Fibroblast of upper back skin (primary cell): ENCODE data around the gene GSTT2.
"Not testable (repeated sequence)": the region's sequence is repeated elsewhere in the genome, so short reads cannot be mapped to it uniquely, and the experiment has no call there.

Experiments
- DNase-seq: peaks from one replicate; pipeline ENCODE4 v3.0.0-alpha.2; 2013

GSTT2 gene

DNA sequence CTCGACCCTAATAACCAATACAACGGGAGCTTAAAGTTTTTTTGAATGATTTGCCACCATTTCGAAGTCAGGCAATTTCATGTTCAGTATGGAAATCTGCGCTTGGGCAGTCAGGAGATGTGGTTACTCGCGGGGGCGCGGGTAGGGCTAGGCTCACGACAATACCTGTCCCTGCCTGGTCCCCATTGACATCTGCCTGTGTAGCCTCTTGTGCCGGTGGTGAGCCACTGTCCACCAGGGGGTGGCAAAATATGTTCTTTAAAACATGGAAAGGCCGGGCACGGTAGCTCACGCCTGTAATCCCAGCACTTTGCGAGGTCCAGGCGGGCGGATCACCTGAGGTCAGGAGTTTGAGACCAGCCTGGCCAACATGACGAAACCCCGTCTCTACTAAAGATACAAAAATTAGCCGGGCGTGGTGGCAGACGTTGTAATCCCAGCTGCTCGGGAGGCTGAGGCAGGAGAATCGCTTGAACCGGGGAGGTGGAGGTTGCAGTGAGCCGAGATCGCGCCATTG is 5.0 kb upstream of the GSTT2 start:
- DNase-seq = not testable (repeated sequence)

- not testable (repeated sequence) for DNase-seq
Observed at GRCh38 chr22:23977304-23977703, 2.6 kb upstream of the GSTT2 start.

- not testable (repeated sequence) for DNase-seq
Observed at GRCh38 chr22:23980567-23980966, 633 bp downstream of the GSTT2 start.

GRCh38 chr22:23984430-23984829 is 4.5 kb downstream of the GSTT2 start:
- DNase-seq = peak; percentile 34

DNA sequence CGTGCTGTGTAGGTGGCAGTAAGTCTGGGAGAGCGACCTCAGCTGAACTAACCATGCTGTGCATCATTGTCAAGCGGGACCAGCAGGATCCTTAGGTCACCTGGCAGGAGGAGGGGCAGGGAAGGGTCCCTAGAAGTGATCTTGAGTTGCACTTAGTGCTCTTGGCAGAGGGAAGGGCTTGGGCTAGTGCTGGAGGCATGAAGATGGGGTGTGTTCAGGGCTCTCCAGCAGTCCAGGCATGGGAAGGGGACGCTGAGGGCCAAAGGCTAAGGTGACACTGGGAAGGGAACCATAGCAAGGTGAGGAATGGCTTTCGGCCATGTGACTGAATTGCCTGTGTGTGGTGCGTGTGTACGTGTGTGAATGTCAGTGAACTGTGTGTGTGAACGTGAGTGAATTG is 6.2 kb downstream of the GSTT2 start:
- not testable (repeated sequence) for DNase-seq

DNA sequence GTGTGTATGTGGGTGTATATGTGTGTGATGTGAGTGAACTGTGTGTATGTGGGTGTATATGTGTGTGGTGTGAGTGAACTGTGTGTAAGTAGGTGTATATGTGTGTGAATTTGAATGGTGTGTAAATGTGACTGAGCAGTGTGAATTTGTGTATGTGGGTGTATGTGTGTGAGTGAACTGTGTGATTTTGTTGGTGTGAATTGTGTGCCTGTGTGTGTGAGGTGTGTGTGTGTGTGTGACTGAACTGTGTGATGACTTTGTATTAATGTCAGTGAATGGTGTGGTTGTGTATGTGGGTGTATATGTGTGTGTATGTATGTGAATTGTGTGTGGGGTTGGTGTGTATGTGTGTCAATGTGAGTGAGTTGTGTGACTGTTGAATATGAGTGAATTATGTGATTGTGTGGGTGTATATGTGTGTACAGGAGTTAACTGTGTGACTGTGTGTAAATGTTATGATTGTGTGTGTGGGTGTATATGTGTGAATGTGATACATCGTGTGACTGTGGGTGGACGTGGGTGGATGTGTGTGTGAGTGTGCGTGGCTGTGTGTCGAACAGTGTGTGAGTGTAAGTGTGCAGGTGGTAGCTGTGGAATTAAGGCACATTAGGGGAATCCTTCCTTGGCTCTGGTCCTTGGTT is 6.7 kb downstream of the GSTT2 start:
- not testable (repeated sequence) for DNase-seq

GRCh38 chr22:23989583-23990244 is 9.8 kb downstream of the GSTT2 start:
- DNase-seq = not testable (repeated sequence)

- DNase-seq = not testable (repeated sequence)
Observed at GRCh38 chr22:23993080-23993479, 13.1 kb downstream of the GSTT2 start.

DNA sequence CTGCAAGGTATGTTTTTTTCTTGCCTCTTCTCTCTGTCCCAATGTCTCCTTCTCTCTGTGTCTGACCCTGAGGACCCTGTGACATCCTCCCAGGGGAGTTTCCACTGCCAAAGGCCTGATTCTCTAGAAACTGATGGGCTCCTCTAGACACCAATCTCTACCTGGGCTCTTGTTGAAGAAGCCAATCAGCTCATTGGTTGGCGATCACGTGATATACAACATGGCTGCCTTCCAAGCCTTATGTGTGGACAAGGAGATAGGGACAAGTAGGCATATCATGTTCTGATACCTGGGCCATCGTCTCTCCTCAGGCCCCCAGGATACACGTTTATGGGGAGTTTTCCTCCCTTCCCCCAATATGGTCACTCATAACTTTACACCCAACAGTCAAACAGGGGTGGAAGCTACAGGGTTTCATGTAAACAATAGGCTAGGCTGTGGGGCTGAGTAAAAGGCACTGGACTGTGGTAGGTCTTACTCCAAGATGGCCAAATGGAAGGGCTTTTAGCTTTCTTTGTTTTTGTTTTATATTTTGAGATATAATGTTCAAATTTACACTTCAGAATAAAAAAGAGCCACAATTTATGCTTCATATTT is 13.7 kb downstream of the GSTT2 start:
- DNase-seq = not testable (repeated sequence)

DNA sequence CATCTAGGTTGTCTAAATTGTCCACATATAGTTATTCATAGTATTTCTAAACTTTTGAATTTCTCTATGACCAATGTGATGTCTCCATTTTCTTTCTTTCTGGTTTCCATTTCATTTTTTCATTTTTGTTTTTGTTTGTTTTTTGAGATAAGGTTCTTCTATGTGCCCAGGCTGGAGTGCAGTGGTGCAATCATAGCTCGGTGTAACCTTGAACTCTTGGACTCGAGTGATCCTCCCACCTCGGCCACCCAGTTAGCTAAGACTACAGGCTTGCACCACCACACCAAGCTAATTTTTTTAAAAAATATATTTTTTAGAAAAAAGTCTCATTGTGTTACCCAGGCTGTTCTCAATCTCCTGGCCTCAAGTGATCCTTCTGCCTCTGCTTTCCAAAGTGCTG is 17.2 kb downstream of the GSTT2 start:
- DNase-seq = no peak

- DNase-seq = not testable (repeated sequence)
Observed at GRCh38 chr22:23999779-24000178, 19.8 kb downstream of the GSTT2 start.

GRCh38 chr22:24001314-24001713 is 21.4 kb downstream of the GSTT2 start:
- DNase-seq = no peak

DNA sequence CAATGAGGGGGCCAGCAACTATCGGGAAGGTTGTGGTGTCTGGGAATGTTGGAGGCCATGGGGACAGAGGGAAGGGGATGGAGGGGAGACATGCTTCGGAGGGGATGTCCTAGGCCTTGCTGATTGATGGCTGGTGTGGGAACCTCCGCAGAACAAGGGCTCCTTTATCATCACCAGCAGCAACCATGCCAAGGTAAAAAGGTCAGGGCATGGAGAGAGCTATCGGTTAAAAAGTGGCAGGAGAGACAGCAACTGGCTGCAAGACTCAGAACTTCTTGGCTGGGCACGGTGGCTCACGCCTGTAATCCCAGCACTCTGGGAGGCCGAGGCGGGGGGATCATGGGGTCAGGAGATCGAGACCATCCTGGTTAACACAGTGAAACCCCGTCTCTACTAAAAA is 22.3 kb downstream of the GSTT2 start:
- no peak for DNase-seq

DNA sequence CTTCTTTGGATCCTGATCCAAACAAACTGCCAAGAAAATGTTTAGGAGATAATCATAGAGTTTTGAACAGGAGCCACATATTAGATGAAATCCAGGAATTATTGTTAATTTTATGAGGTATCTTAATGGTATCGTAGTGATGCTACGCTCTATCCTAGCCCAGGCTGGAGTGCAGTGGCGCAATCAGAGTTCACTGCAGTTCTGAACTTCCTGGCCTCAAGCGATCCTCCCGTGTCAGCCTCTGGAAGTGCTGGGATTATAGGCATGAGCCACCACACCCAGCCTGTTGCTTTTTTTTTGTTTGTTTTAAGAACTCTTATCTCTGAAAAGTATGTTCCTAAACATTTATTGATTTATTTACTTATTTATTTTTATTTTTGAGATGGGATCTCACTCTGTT is 22.9 kb downstream of the GSTT2 start:
- DNase-seq = no peak

DNA sequence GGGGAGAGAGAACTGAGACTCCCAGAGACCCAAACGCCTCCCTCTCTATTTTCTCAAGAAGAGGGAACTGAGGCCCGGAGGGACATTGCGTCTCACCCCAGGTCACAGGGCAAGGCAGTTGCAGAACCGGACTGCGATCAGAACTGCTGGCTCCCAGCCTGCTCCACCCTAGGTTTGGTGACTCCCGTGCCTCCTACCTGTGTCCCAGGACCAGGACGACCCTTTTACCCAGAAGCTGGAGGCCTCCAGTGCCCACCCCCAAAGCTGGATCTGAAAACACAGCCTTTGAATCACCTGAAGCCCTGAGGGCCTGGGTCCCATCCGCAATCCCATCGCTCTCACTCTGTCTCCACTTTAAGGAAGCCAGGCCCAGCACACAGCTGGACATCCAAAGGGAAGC is 24.0 kb downstream of the GSTT2 start:
- DNase-seq = no peak

- no peak for DNase-seq
Observed at GRCh38 chr22:24005201-24005600, 25.3 kb downstream of the GSTT2 start, which contains the start of gene GSTT4. TSS of gene GSTT4 (minus strand) at chr22:24005453. CDS start at chr22:24005356, 97 bp downstream.

DNA sequence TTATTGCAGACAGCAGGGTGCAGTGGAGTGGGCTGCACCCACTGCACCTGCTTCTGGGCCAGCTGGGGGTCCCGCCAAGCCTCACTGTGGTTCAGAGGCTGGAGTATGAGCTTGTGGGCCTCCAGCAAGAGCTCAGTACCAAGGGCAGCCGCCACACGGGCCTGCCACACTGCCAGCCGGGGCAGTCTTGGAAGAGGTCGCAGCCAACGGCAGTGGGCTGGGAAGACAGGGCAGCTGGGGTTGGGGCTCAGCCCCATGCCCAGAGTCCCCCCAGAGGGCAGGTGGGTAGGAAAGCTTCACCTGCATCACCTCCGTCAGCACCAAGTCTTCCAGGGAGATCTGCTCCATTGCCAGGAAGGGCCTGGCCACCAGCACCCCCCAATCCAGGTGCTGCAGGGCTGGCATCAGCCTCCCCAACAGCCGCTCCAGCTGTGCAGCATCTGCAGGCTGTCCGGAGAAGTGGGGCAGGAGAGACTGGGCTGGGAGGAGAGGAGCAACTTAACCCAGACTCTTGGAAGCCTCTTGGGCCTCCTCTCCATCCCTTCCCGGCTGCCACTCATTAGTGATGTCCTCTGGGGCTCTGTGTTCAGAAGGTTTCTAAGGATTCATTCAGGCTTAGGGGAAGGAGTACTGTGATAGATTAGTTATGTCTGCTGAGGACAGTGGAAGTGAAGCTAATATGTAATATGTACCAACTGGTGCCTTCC is 26.4 kb downstream of the GSTT2 start:
- DNase-seq = no peak

DNA sequence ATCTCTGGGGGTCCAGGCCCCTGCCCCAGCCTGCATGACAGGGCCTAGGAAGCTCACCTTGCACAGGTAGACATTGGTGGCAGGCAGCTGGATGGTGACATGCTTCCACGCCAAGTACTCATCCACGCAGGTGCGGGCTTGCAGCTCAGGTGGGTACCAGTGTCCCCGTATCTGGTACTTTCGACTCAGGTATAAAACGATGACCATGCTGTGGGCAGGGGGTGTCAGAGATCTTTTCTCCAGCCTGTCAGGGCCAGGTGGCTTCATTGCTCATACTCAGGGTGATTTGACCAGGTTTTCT is 26.9 kb downstream of the GSTT2 start:
- DNase-seq = no peak

GRCh38 chr22:24007253-24008021 is 27.5 kb downstream of the GSTT2 start:
- DNase-seq = no peak

DNA sequence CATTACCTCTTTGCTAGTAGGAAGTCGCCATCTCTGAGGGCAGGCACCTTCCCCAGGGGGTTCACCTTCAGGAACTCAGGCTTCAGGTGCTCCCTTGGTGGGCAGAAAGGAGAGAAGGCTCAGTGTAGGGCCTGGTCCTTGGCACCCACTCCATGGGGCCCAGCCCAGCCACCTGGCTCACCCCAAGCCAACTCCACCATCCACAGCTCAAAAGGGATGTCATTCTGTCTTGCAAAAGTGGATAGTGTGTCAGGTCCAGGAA is 28.0 kb downstream of the GSTT2 start:
- no peak for DNase-seq

DNA sequence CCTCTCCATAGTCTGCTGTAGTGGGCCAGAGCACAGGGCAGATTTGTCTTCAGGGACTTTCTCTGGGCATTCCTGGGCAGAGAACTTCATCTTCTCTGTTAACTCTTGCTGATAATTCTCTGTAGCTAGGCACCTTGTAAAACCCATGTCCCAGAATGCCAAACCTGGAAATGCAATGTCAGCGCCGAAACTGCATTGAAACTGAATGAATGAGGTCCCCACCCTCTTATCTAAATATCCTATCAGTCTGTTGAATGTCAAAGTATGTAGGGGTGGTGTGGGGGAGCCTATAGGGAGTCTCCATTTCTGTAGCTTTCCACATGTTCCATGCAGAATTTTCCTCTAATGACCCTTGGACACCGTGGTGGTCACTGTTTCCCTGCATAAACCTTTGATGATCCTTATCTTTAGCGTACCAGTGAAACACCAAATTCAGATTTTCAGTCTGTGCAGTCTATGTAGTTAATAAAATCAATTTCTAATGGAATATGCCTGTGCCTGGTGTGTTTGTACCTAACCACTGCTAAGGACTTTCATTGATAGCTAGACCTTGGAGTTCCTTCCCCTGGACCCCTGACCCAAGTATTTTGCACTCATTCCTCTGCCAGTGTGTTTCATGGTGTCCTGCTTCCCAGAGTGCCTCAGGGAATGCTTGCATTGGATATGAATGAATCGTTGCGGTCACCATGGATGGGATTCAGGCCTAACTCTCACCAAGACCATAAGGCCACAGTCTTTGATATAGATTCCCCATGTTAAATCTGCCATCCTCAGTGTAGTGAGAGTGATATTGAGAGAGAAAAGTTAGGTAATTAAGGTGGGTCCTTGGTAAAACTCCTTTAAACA is 28.7 kb downstream of the GSTT2 start:
- no peak for DNase-seq
